ENCODE measurements around the gene MGMT. TPM values are rescaled to one million over a fixed set of nuclear protein-coding genes. Genes with fewer than 3 reads are reported as not detected.

The MGMT gene
- total and polyA plus RNA-seq, 2 of the 4 experiments (the other 2 are of a cell fraction): 11.5 to 17.8 TPM

DNA sequence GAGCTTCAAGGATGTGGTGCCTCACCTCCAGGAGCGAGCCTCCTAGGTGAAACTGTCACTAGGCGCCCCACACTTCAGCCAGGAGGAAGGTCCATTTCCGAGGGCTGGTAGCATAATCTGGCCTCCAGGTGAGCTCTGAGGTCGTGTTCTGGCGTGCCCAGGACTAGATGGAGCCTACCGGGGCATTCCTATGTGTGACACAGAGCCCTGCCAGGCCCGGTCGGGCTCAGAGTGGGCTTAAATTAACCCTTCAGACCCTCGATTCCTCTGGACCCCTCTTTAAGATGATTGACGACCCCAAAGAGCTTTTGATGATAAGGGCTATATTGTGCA, 263.9 kb downstream of the MGMT start:
- H3K56ac ChIP-seq (ENCODE audit: extremely low read depth, insufficient read depth, low read length): no peak overlapping the region
- H3K79me1 ChIP-seq (ENCODE audit: low read depth in 1 of 2, low read length in 2 of 2): no peaks in the 10 kb centered on the region
- H2BK20ac ChIP-seq (ENCODE audit: low read depth, low read length): no peak overlapping the region
- no peaks in the 10 kb centered on the region for H3K4me1 ChIP-seq (ENCODE audit: control insufficient read depth, insufficient read depth, low read length)
- no peak overlapping the region for H3K4ac ChIP-seq (ENCODE audit: low read depth, low read length)
- H4K8ac ChIP-seq (ENCODE audit: low read depth in 2 of 2, low read length in 2 of 2): no peak overlapping the region
- POLR2A ChIA-PET (ENCODE audit: unreplicated experiment): no interaction called here
- CTCF ChIA-PET: no interaction called here
- H2BK120ac ChIP-seq (ENCODE audit: low read depth, low read length): no peak overlapping the region
- no peak overlapping the region for H4K91ac ChIP-seq (ENCODE audit: insufficient read depth, low read depth, low read length)
- H3K14ac ChIP-seq (replicated peaks; ENCODE audit: low read depth, low read length): no peak overlapping the region
- H2AK5ac ChIP-seq (ENCODE audit: low read depth, low read length): no peak overlapping the region
- H3K4me2 ChIP-seq (ENCODE audit: low read depth, low read length): no peak overlapping the region
- no TSS peak for BruUV-seq (replicated peaks)
- no peak overlapping the region for H3K4me3 ChIP-seq (ENCODE audit: insufficient read depth, low read depth, low read length)
- ATAC-seq (ENCODE audit: low read depth) (no peak), DNase-seq (no peak)
- intact Hi-C loops (cut with micrococcal nuclease): no loop called here
- no peak overlapping the region for H4K5ac ChIP-seq (ENCODE audit: low read depth, low read length)
- H3K36me3 ChIP-seq (ENCODE audit: control insufficient read depth, insufficient read depth, low read length): no peaks in the 10 kb centered on the region
- H3K23ac ChIP-seq (ENCODE audit: low read depth, low read length): no peak overlapping the region
- no peaks in the 10 kb centered on the region for H4K20me1 ChIP-seq (ENCODE audit: insufficient read depth, low read length)
- no peak overlapping the region for H2BK5ac ChIP-seq (ENCODE audit: low read depth, low read length, poor library complexity, severe bottlenecking)
- WGBS, 2 experiments (ENCODE audit: extremely low coverage in 2 of 2, insufficient read length in 1 of 2): 80% methylated on average over 2 of the region's 10 CpGs; no CpG with 5 or more reads in 1 of the 2 experiments
- in situ Hi-C loops (cut with MboI; ENCODE audit: low sequenced_read_pairs): no loop called here
- H3K9ac ChIP-seq (ENCODE audit: low read depth, low read length): no peak overlapping the region
- dilution Hi-C loops (cut with HindIII; ENCODE audit: low sequenced_read_pairs, unreplicated experiment): no loop called here
- H2BK15ac ChIP-seq (ENCODE audit: low read depth, low read length): no peak overlapping the region
- H3K27ac ChIP-seq (ENCODE audit: insufficient read depth, low read length): no peak overlapping the region
- no peak overlapping the region for H2AFZ ChIP-seq (replicated peaks; ENCODE audit: low read length, poor library complexity)
- H2AK9ac ChIP-seq (replicated peaks; ENCODE audit: low read depth, low read length, poor library complexity): no peak overlapping the region
- no peaks in the 10 kb centered on the region for H3K9me1 ChIP-seq (ENCODE audit: insufficient read depth, low read length)
- no peak for TF ChIP-seq RCOR1 (IDR thresholded peaks at IDR 0.05; ENCODE audit: insufficient replicate concordance, low read length)
- TF ChIP-seq SMC3 (IDR thresholded peaks at IDR 0.05; ENCODE audit: low read depth, low read length): no peak
- no peak for TF ChIP-seq MAZ (IDR thresholded peaks at IDR 0.05; ENCODE audit: borderline replicate concordance, low read depth, low read length)
- TF ChIP-seq, protein P1, sequence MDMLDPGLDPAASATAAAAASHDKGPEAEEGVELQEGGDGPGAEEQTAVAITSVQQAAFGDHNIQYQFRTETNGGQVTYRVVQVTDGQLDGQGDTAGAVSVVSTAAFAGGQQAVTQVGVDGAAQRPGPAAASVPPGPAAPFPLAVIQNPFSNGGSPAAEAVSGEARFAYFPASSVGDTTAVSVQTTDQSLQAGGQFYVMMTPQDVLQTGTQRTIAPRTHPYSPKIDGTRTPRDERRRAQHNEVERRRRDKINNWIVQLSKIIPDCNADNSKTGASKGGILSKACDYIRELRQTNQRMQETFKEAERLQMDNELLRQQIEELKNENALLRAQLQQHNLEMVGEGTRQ (IDR thresholded peaks at IDR 0.05; ENCODE audit: low read depth, low read length): no peak
- no peak for TF ChIP-seq RAD21 (IDR thresholded peaks at IDR 0.05; ENCODE audit: low read length)
- TF ChIP-seq MAFK (IDR thresholded peaks at IDR 0.05; ENCODE audit: low read depth, low read length): no peak
- no peak for TF ChIP-seq BHLHE40 (IDR thresholded peaks at IDR 0.05; ENCODE audit: low read depth, low read length)
- no peak for TF ChIP-seq NFE2L2 (IDR thresholded peaks at IDR 0.05; ENCODE audit: low read depth, low read length)
- TF ChIP-seq CEBPB (IDR thresholded peaks at IDR 0.05; ENCODE audit: low read depth, low read length): no peak
- TF ChIP-seq, protein P2, sequence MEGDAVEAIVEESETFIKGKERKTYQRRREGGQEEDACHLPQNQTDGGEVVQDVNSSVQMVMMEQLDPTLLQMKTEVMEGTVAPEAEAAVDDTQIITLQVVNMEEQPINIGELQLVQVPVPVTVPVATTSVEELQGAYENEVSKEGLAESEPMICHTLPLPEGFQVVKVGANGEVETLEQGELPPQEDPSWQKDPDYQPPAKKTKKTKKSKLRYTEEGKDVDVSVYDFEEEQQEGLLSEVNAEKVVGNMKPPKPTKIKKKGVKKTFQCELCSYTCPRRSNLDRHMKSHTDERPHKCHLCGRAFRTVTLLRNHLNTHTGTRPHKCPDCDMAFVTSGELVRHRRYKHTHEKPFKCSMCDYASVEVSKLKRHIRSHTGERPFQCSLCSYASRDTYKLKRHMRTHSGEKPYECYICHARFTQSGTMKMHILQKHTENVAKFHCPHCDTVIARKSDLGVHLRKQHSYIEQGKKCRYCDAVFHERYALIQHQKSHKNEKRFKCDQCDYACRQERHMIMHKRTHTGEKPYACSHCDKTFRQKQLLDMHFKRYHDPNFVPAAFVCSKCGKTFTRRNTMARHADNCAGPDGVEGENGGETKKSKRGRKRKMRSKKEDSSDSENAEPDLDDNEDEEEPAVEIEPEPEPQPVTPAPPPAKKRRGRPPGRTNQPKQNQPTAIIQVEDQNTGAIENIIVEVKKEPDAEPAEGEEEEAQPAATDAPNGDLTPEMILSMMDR (conservative IDR thresholded peaks at IDR 0.05; ENCODE audit: low read depth, low read length): no peak
- TF ChIP-seq FOS (IDR thresholded peaks at IDR 0.05; ENCODE audit: low read depth, low read length): no peak
- TF ChIP-seq, protein P3, sequence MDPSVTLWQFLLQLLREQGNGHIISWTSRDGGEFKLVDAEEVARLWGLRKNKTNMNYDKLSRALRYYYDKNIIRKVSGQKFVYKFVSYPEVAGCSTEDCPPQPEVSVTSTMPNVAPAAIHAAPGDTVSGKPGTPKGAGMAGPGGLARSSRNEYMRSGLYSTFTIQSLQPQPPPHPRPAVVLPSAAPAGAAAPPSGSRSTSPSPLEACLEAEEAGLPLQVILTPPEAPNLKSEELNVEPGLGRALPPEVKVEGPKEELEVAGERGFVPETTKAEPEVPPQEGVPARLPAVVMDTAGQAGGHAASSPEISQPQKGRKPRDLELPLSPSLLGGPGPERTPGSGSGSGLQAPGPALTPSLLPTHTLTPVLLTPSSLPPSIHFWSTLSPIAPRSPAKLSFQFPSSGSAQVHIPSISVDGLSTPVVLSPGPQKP (IDR thresholded peaks at IDR 0.05; ENCODE audit: borderline replicate concordance, low read depth, low read length): no peak
- TF ChIP-seq RFX5 (IDR thresholded peaks at IDR 0.05; ENCODE audit: low read depth, low read length): no peak
- TF ChIP-seq CHD1 (IDR thresholded peaks at IDR 0.05; ENCODE audit: low read depth, low read length): no peak
- no peak for TF ChIP-seq POLR2A (IDR thresholded peaks at IDR 0.05; ENCODE audit: low read depth, low read length)
- no peak for TF ChIP-seq MXI1 (IDR thresholded peaks at IDR 0.05; ENCODE audit: borderline replicate concordance, low read depth, low read length)
- H3K18ac ChIP-seq (ENCODE audit: low read depth, low read length): no peak overlapping the region
- H3K9me3 ChIP-seq (ENCODE audit: control insufficient read depth, insufficient read depth, low read length): peaks cover 17% of the 10 kb centered on the region
- no peaks in the 10 kb centered on the region for H3K27me3 ChIP-seq (ENCODE audit: control insufficient read depth, insufficient read depth, low read length)

All from IMR-90 (cell line).